ENCODE data around the gene CBX4. TPM values are rescaled to one million over a fixed set of nuclear protein-coding genes. Genes with fewer than 3 reads are reported as not detected.
A peak's percentile ranks its signal among the peaks of the same experiment; 100 is the strongest.

The CBX4 gene
- total RNA-seq, 1 donor from 2014 or later = 25.7 TPM

GRCh38 chr17:79804856-79805696 is 34.2 kb downstream of the CBX4 start:
- intact Hi-C loops (cut with DNase I) = no loop called here
- TF ChIP-seq, protein P1, sequence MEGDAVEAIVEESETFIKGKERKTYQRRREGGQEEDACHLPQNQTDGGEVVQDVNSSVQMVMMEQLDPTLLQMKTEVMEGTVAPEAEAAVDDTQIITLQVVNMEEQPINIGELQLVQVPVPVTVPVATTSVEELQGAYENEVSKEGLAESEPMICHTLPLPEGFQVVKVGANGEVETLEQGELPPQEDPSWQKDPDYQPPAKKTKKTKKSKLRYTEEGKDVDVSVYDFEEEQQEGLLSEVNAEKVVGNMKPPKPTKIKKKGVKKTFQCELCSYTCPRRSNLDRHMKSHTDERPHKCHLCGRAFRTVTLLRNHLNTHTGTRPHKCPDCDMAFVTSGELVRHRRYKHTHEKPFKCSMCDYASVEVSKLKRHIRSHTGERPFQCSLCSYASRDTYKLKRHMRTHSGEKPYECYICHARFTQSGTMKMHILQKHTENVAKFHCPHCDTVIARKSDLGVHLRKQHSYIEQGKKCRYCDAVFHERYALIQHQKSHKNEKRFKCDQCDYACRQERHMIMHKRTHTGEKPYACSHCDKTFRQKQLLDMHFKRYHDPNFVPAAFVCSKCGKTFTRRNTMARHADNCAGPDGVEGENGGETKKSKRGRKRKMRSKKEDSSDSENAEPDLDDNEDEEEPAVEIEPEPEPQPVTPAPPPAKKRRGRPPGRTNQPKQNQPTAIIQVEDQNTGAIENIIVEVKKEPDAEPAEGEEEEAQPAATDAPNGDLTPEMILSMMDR (IDR thresholded peaks at IDR 0.05) = no peak
- H3K36me3 ChIP-seq = no peaks in the 10 kb centered on the region
- H3K4me1 ChIP-seq = peaks cover 3 to 4% of the 10 kb centered on the region in 2 donors
- peaks cover 80% of the 10 kb centered on the region for H3K27me3 ChIP-seq
- no peaks in the 10 kb centered on the region for H3K9me3 ChIP-seq
- no peak overlapping the region for H3K4me3 ChIP-seq
- H3K27ac ChIP-seq = no peak overlapping the region
- DNase-seq (ENCODE audit: low spot score in 2 of 2) = no peak

DNA sequence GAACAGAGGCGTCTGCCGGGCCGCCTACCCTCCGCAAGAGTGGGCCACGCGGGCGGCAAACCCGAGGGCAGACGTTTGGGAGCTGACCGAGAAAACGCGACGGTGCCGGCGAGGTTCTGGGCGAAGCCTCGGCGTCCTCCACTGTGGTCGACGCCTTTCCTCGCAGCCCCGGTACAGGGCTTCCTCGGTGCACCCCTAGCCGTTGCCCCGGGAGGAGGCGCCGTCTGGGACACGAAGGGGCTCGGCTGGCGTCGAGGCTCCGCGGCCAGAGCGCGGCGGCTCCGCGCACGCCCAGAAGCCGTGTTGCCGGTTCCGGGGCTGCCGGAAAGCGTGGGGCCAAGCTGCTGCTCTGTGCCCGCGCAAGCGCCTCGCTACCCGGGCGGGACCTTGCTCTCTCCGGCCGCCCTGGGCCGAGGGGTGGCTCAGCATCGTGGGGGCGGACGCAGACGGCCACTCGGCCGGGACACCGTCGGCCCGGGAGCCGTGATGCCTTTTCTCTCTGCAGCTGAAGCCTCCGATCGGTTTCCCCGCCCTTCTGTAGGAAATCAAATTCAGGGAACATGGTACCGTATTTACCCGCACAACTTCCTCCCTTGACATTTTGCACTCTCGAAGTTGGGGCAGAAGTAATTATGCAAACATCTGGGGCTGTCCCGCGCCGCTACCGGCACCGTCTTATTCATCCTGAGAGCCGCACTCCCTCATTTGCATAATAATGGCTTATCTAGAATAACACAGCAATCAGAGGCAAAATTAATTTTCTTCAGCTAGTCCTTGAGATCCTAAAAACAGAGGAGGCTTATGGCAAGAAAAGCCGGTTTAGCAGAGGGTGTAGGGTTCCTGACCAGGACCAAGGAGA is 35.0 kb downstream of the CBX4 start:
- H3K4me3 ChIP-seq = peak overlapping the region in 1 of 2 donors; percentile 25
- intact Hi-C loops (cut with DNase I) = no loop called here
- H3K36me3 ChIP-seq = no peaks in the 10 kb centered on the region
- H3K9me3 ChIP-seq = no peaks in the 10 kb centered on the region
- H3K27ac ChIP-seq = no peak overlapping the region
- H3K27me3 ChIP-seq = peaks cover 82% of the 10 kb centered on the region
- peaks cover under 1 to 3% of the 10 kb centered on the region in 2 donors for H3K4me1 ChIP-seq
- TF ChIP-seq, protein P1 (IDR thresholded peaks at IDR 0.05) = no peak
- DNase-seq (ENCODE audit: low spot score in 2 of 2) = no peak

DNA sequence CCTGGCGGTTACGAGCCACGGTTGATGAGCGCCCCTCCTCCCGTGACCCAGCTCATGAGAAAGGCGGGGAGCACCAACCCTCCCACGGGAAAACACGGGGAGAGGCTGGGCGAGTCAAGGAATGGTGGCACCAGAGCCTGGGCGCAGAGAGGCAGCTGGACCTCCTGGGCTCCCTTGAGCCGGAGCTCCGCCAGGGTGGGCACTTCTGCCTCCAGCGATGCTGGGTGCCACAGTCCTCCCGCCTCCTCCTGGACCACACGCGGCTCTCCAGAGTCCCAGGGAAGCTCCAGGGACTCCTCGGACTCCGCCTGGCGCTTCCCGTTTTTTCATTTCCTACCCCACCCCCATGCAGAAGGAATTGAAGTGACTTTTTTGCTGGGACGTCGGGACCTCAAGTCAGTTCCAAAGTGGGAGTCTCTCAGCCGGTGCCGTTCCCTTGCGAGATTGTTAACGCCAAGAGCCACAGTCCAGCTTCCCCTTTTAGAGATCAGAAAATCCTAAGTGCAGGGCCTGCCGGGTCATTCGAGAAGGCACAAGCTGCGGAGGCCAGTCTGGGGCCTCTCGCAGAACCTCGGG is 35.7 kb downstream of the CBX4 start:
- H3K27ac ChIP-seq = no peak overlapping the region
- peaks cover 78% of the 10 kb centered on the region for H3K27me3 ChIP-seq
- H3K4me1 ChIP-seq = peaks cover 7 to 8% of the 10 kb centered on the region in 2 donors
- DNase-seq (ENCODE audit: low spot score in 2 of 2) = no peak
- TF ChIP-seq, protein P1 (IDR thresholded peaks at IDR 0.05) = no peak
- no peaks in the 10 kb centered on the region for H3K9me3 ChIP-seq
- no peak overlapping the region for H3K4me3 ChIP-seq
- H3K36me3 ChIP-seq = no peaks in the 10 kb centered on the region
- intact Hi-C loops (cut with DNase I) = no loop called here

DNA sequence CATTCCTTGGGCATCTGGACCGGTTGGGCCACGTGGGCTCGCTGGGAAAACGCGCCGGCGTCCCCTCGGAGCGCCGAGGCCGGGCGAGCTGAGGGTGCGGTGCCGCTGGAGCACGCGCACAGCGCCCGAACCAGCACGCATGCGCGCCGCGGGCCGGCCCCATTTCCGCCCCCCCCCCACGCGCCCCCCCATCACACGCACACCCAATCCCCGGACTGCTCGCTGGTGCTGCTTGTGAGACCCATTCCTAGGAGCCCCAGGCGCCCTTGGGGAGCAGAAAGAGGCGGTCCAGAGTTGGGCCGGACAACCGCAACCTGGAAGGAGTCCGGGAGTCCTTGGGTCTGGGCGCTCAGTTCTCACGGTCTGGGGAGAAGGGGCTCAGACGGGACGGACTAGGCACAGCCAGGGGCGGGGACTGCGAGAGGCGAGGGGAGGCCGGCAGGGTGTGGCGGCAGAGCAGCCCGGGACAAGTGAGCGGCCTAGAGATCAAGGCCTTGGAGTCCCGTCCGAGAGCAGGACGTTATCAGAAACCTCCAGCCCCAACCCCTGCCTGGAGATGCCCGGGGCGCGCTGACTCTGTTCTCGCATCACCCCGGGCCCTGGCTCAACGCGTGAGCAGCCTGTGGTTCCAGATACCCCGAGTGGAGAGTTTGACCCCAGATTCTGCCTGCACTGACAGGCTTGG is 36.4 kb downstream of the CBX4 start:
- Histone ChIP-seq H3K9me3 (no peaks in the 10 kb centered on the region), H3K27me3 (peaks cover 83% of the 10 kb centered on the region), H3K36me3 (no peaks in the 10 kb centered on the region), H3K4me3 (no peak overlapping the region), H3K27ac (no peak overlapping the region), H3K4me1 (peaks cover 13 to 14% of the 10 kb centered on the region in 2 donors)
- DNase-seq (ENCODE audit: low spot score in 2 of 2) = no peak
- intact Hi-C loops (cut with DNase I) = no loop called here
- TF ChIP-seq, protein P1 (IDR thresholded peaks at IDR 0.05) = no peak

DNA sequence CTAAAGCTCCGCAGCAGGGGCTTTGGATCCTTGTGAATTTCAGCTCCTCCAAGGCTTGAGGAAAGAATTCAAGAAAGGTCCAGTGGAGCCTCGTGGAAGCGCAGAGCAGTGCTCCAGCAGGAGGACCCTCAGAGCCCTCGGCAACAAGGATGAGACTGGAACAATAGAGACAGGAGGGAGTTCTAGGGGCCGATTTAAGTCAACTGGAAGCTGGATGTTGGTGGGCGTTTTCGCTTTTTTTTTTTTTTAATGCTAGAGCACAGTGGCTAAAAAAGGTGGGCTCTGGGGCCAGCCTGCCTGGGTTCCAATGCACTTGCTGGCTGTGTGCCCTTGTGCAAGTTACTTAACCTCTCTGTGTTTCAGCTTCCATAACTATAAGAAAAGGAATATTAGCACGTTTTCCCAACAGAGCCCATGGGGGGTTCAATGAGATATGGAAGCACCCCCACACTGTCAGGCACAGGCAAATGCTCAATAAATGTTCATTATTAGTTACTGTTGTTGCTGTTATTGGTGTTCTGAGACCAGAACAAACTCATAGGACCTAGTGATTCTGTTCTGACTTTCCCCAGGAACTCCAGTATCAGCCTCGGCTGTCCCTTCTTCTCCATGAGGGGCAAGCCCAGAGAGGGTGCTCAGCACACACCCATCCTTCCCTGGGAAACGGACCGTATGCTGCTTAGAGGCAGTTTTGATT is 37.1 kb downstream of the CBX4 start:
- Histone ChIP-seq H3K27ac (no peak overlapping the region), H3K36me3 (no peaks in the 10 kb centered on the region), H3K4me1 (peaks cover 16% of the 10 kb centered on the region in 2 donors), H3K4me3 (no peak overlapping the region), H3K27me3 (peaks cover 85% of the 10 kb centered on the region), H3K9me3 (no peaks in the 10 kb centered on the region)
- no peak for DNase-seq (ENCODE audit: low spot score in 2 of 2)
- intact Hi-C loops (cut with DNase I) = no loop called here
- TF ChIP-seq, protein P1 (IDR thresholded peaks at IDR 0.05) = no peak

All from ascending aorta (tissue), 2 donors.